Epithelial cell of proximal tubule (primary cell): ENCODE results near the gene FASTKD2. TPM values are rescaled to one million over a fixed set of nuclear protein-coding genes. Genes with fewer than 3 reads are reported as not detected.

Experiments used
- DNase-seq: peaks from one replicate; pipeline ENCODE4 v3.0.0-alpha.2; 2011; ENCODE audit warnings: low read depth
- H3K4me3 ChIP-seq: 2 replicates; pipeline ENCODE4 v1.5.1; 2011; ENCODE audit warnings: low read depth, mild to moderate bottlenecking, low read length
- total RNA-seq: library from RNA; depleted of rRNA; stranded (reverse); fragments of >200 nt; gene quantifications from 2 replicates; pipeline ENCODE4 v1.2.3, GENCODE V29; 2015
- TF ChIP-seq, protein P1 (sequence below): conservative IDR thresholded peaks from 2 replicates; pipeline ENCODE4 v1.5.1; 2012; ENCODE audit warnings: low read depth, mild to moderate bottlenecking, low read length

Gene FASTKD2
- total RNA-seq, 1 donor from 2014 or later = 29.7 TPM

DNA sequence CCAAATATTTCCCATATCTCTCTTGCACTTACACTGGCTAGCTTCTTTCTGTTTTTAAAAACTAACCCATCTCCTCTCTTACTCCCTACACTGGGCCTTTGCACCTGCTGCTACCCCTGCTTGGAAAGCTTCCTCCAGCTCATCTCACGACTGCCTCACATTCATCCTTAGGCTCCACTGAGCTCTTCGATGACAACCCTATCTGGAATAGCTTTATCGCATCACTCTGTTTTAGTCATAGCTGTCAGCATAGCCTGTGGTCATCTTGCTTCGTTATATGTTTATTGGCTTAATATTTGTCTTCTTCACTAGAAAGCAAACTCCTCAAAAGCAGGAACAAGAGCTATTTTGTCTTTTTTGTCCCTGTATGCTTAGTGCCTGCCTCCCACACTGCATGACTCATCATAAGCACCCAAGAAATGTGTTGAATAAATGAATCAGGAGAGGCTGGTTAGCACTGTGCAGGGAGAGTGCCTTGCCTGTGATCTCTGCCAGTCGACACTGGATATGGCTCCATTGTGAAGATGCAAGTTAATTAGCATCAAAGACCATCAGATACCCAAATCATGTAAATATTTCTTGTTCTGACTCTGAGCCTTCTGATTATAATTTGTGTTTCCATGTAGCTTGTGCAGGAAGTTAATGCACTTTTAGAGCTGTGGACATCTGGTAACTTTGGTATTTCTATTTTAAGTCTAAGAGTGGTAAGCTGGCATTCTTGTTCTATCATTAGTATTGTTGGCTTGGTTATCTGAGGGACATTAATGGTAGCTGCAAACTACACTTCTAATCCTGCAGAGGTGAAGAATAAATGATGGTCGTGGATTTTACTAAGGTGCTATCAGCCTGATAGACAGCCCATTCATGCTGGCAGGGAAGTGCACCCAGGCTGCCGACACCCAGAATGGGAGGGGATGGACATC lies 36.9 kb upstream of the FASTKD2 start:
- H3K4me3 ChIP-seq = no peak overlapping the region
- TF ChIP-seq, protein P1, sequence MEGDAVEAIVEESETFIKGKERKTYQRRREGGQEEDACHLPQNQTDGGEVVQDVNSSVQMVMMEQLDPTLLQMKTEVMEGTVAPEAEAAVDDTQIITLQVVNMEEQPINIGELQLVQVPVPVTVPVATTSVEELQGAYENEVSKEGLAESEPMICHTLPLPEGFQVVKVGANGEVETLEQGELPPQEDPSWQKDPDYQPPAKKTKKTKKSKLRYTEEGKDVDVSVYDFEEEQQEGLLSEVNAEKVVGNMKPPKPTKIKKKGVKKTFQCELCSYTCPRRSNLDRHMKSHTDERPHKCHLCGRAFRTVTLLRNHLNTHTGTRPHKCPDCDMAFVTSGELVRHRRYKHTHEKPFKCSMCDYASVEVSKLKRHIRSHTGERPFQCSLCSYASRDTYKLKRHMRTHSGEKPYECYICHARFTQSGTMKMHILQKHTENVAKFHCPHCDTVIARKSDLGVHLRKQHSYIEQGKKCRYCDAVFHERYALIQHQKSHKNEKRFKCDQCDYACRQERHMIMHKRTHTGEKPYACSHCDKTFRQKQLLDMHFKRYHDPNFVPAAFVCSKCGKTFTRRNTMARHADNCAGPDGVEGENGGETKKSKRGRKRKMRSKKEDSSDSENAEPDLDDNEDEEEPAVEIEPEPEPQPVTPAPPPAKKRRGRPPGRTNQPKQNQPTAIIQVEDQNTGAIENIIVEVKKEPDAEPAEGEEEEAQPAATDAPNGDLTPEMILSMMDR = no peak
- no peak for DNase-seq

DNA sequence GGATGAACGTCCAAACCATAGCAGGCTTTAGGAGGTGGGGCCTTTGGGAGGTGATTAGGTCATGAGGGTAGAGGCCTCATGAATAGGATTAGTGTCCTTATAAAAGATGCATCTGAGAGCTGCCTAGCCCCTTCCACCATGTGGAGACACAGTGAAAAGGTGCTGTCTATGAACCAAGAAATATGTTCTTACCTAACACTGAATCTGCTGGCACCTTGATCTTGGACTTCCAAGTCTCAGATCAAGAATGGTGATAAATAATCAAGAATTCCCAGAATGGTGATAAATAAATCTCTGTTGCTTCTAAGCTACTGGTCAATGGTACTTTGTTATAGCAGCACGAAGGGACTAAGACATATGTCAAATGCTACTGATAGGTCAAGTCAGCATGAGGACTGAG lies 32.1 kb upstream of the FASTKD2 start:
- TF ChIP-seq, protein P1 = no peak
- DNase-seq = no peak
- H3K4me3 ChIP-seq = no peak overlapping the region

DNA sequence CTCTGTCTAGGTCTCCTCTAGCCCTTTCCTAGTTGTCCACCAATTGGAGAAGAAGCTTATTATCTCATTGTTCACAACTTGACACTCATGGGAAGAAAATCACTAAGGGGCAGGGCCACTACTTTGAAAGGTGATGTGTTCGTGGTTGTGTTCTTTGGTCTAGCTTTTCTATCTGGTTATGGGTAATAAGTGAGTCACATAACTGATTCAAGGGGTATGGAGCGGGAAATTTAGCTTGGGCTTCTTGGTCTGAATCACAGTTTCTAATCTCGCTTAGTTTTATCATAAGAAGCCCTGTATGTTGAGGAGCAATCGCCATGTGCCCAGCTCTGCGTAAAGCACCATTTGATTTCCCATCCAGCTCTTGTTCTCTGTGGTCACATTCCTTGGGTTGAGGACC lies 28.5 kb upstream of the FASTKD2 start:
- DNase-seq = no peak
- TF ChIP-seq, protein P1 = no peak
- no peak overlapping the region for H3K4me3 ChIP-seq

DNA sequence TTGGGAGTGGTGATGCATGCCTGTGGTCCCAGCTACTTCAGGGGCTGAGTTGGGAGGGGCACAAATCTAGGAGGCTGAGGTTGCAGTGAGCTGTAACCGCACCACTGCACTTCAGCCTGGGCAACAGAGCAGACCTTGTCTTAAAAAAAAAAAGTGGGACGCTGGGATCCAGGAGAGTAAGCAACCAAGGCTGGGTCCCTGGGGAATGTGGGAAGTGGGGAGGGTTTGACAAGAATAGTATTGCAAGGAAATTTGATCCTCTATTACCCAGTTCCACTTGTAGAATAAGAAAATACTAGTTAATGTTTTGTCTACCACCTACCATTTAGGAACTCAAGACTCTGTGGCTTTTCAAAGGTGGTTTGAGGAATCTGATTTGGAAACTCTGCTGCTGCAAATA lies 26.1 kb upstream of the FASTKD2 start:
- TF ChIP-seq, protein P1 = no peak
- H3K4me3 ChIP-seq = no peak overlapping the region
- no peak for DNase-seq

DNA sequence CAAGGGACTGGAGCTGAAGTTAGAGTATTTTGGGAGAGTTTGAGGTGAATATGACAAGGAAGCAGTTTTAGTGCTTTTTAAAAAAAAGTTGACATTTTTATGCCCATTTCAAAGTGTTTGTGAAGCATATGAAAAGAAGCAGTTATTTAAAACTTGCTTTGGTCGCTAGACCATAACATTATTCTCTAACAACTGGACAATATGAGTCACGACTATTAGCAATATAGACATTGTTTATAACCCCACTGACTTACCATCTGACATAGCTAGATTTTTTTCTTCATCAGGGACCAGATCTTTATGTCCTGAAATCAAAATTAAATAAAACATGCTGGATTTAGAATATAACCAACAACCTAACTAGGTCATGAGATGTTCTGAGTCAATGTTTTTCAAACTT lies 24.6 kb upstream of the FASTKD2 start:
- no peak for DNase-seq
- no peak overlapping the region for H3K4me3 ChIP-seq
- TF ChIP-seq, protein P1 = no peak

DNA sequence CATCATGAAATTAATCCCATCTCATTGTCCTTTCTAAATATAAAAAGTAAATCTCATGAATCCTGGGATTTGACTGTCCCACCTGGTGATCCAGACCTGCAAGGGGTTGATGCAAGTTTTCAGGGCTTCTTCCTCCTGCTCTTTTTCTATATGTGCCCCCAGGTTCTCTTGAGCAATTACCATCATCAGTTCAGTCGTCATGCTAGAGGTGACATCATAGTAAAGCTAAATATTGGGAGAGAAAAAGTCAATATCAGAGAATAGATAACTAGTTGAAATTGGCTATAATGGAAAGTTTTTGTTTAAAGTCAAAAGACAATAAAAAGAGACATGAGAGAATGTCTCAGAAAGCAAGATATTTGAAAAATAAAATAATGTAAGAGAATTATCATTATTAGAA lies 8.6 kb upstream of the FASTKD2 start:
- TF ChIP-seq, protein P1 = no peak
- H3K4me3 ChIP-seq = no peak overlapping the region
- DNase-seq = no peak

DNA sequence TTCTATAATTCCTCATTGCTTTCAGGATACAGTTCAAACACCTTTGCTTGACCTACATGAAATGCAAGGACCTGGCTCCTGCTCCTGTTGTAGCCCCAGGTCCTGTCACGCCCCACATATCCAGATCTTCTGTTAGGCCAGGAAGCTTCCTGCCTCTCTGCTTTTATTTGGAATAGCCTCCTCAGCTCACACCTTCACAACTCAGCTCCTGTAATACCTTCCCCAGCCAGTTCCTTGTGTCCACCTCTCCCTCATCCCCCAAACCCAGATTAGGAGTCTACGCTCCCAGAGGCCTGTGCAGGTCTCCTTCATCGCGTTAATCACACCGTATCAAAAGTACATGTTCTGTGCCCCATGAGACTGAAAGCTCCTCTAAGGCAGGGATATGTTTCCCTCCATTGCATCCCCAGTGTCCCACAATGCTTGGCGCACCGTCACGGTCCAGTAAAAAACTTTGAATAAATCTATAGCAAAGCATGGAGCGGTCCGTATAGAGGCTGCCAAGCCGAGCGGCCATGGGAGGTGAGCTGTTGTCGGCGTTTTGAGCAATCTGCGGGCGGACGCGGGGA lies 649 bp upstream of the FASTKD2 start:
- peak overlapping the region; percentile 90 for H3K4me3 ChIP-seq
- no peak for DNase-seq

More for the DNA sequence above, 649 bp upstream of the FASTKD2 start:
- TF ChIP-seq, protein P1 = no peak
